SK-N-SH (cell line): ENCODE data around the gene PTCH2. TPM values are rescaled to one million over a fixed set of nuclear protein-coding genes. Genes with fewer than 3 reads are reported as not detected.

ENCODE experiments used
- CTCF ChIA-PET: fragments of 300-600, 350-600 bp; formaldehyde crosslinking; extraction: SDS; loops from one replicate; lab custom pipeline; 2021; lab: Yijun Ruan, JAX
- POLR2A ChIA-PET: fragments of 350-600 bp; sonication (Branson Sonifier 250); formaldehyde crosslinking; extraction: SDS; loops from one replicate; lab custom pipeline; 2020; ENCODE audit warnings: antibody characterized with exemption, inconsistent platforms; lab: Yijun Ruan, JAX
- DNase-seq: peaks from one replicate; pipeline ENCODE4 v3.0.0; 2012
- H2AFZ ChIP-seq: fragments of 200-600 bp; sonication (generic); 2 replicates; pipeline ENCODE4 v1.8.1; 2016; ENCODE audit warnings: antibody characterized with exemption, mild to moderate bottlenecking, low read depth
- H3F3A ChIP-seq: fragments of 200-600 bp; sonication (generic); replicated peaks from 2 replicates; pipeline ENCODE3; 2016; ENCODE audit warnings: antibody characterized with exemption, mild to moderate bottlenecking; ENCODE audit not compliant: insufficient read depth
- H3K27ac ChIP-seq, 2 experiments: fragments of 200-500 bp in 1 of 2; fragments of 200-600 bp in 1 of 2; sonication (Bioruptor generic) in 1 of 2; sonication (generic), shearing (Covaris generic) in 1 of 2; 2 replicates each; pipeline versions ENCODE4 v1.5.1 to v1.6.1; 2014 to 2016; ENCODE audit warnings: low read depth in 2 of 2, inconsistent platforms in 1 of 2, low read length in 1 of 2, mild to moderate bottlenecking in 1 of 2, mixed read lengths in 1 of 2
- H3K27me3 ChIP-seq: fragments of 200-600 bp; sonication (generic), shearing (Covaris generic); 2 replicates; pipeline ENCODE4 v1.6.1; 2016; ENCODE audit warnings: mixed run types; ENCODE audit not compliant: insufficient read depth
- H3K36me3 ChIP-seq, 2 experiments: fragments of 200-500 bp in 1 of 2; fragments of 200-600 bp in 1 of 2; sonication (Bioruptor generic) in 1 of 2; sonication (generic) in 1 of 2; replicated peaks in 1 of 2; 2 replicates each; pipeline versions ENCODE3 to v1.5.1; 2014 to 2016; ENCODE audit warnings: low read length in 1 of 2, mild to moderate bottlenecking in 1 of 2; ENCODE audit not compliant: insufficient read depth in 2 of 2, control insufficient read depth in 1 of 2
- H3K4me1 ChIP-seq, 2 experiments: fragments of 200-500 bp in 1 of 2; fragments of 200-600 bp in 1 of 2; sonication (Bioruptor generic) in 1 of 2; sonication (generic), shearing (Covaris generic) in 1 of 2; 2 replicates each; pipeline versions ENCODE4 v1.5.1 to v1.6.1; 2014 to 2016; ENCODE audit warnings: low read depth in 1 of 2, low read length in 1 of 2, mixed run types in 1 of 2; ENCODE audit not compliant: insufficient read depth in 2 of 2, control insufficient read depth in 1 of 2
- H3K4me2 ChIP-seq: fragments of 200-600 bp; sonication (generic), shearing (Covaris generic); 2 replicates; pipeline ENCODE4 v1.6.1; 2017; ENCODE audit warnings: mixed run types
- H3K4me3 ChIP-seq, 2 experiments: fragments of 200-500 bp in 1 of 2; fragments of 200-600 bp in 1 of 2; sonication (Bioruptor generic) in 1 of 2; sonication (generic), shearing (Covaris generic) in 1 of 2; 2 replicates each; pipeline versions ENCODE4 v1.5.1 to v1.8.1; 2014 to 2016; ENCODE audit warnings: low read depth in 2 of 2, inconsistent platforms in 1 of 2, low read length in 1 of 2, mild to moderate bottlenecking in 1 of 2, mixed read lengths in 1 of 2, moderate library complexity in 1 of 2
- H3K79me2 ChIP-seq: fragments of 200-600 bp; sonication (generic); 2 replicates; pipeline ENCODE4 v1.8.1; 2017; ENCODE audit warnings: mild to moderate bottlenecking; ENCODE audit not compliant: insufficient read depth
- H3K9ac ChIP-seq: fragments of 200-600 bp; sonication (generic); 2 replicates; pipeline ENCODE4 v1.6.1; 2017; ENCODE audit warnings: mixed run types
- H3K9me2 ChIP-seq: fragments of 200-600 bp; sonication (generic); 2 replicates; pipeline ENCODE4 v1.6.1; 2017; ENCODE audit warnings: mixed run types
- H3K9me3 ChIP-seq: fragments of 200-600 bp; sonication (generic); 2 replicates; pipeline ENCODE4 v1.6.1; 2017; ENCODE audit warnings: mixed run types, mild to moderate bottlenecking, moderate library complexity
- H4K20me1 ChIP-seq: fragments of 200-600 bp; sonication (generic); 2 replicates; pipeline ENCODE4 v1.6.1; 2017; ENCODE audit warnings: mild to moderate bottlenecking, mixed run types; ENCODE audit not compliant: insufficient read depth
- ELF1 ChIP-seq: IDR thresholded peaks from 2 replicates; pipeline ENCODE4 v1.4.0; 2012
- EP300 ChIP-seq, 2 experiments: IDR thresholded peaks; 2 replicates each; pipeline versions ENCODE4 v1.4.0 to v1.6.1; 2012; ENCODE audit warnings: borderline replicate concordance in 1 of 2, low read depth in 1 of 2, low read length in 1 of 2
- EZH2phosphoT487 ChIP-seq: fragments of 200-600 bp; sonication (generic); IDR thresholded peaks from 2 replicates; pipeline ENCODE4 v1.6.1; 2017; ENCODE audit warnings: low read depth, mixed run types, mild to moderate bottlenecking, antibody characterized with exemption, moderate library complexity, borderline replicate concordance
- MXI1 ChIP-seq: IDR thresholded peaks from 2 replicates; pipeline ENCODE4 v1.6.1; 2012; ENCODE audit warnings: mild to moderate bottlenecking, low read depth, low read length, improper control_type of control experiment
- NFIC ChIP-seq: IDR thresholded peaks from 2 replicates; pipeline ENCODE4 v1.4.0; 2012; ENCODE audit warnings: borderline replicate concordance
- POLR2AphosphoS5 ChIP-seq: IDR thresholded peaks from 2 replicates; pipeline ENCODE4 v1.6.1; 2012; ENCODE audit warnings: low read depth, low read length
- RAD21 ChIP-seq: IDR thresholded peaks from 2 replicates; pipeline ENCODE4 v1.6.1; 2012; ENCODE audit warnings: mild to moderate bottlenecking, low read length
- RCOR1 ChIP-seq: fragments of 150-350 bp; IDR thresholded peaks from 2 replicates; pipeline ENCODE4 v1.6.1; 2017; ENCODE audit warnings: antibody characterized with exemption, low read length
- REST ChIP-seq: IDR thresholded peaks from 2 replicates; pipeline ENCODE4 v1.6.1; 2012; ENCODE audit warnings: mild to moderate bottlenecking, low read depth, low read length, moderate library complexity
- SIN3A ChIP-seq: IDR thresholded peaks from 2 replicates; pipeline ENCODE4 v1.6.1; 2012; ENCODE audit warnings: low read depth, mild to moderate bottlenecking, low read length, moderate library complexity, borderline replicate concordance
- TCF12 ChIP-seq: IDR thresholded peaks from 2 replicates; pipeline ENCODE4 v1.4.0; 2012
- TEAD4 ChIP-seq: IDR thresholded peaks from 2 replicates; pipeline ENCODE4 v1.4.0; 2012; ENCODE audit warnings: mild to moderate bottlenecking, borderline replicate concordance; ENCODE audit not compliant: insufficient read depth
- USF1 ChIP-seq: IDR thresholded peaks from 2 replicates; pipeline ENCODE4 v1.4.0; 2012; ENCODE audit warnings: low read depth, borderline replicate concordance
- USF2 ChIP-seq: fragments of 150-350 bp; IDR thresholded peaks from 2 replicates; pipeline ENCODE4 v1.6.1; 2017; ENCODE audit warnings: antibody characterized with exemption, low read length, low read depth, borderline replicate concordance
- ZBTB33 ChIP-seq: IDR thresholded peaks from 2 replicates; pipeline ENCODE4 v1.4.0; 2012; ENCODE audit warnings: low read depth, borderline replicate concordance
- WGBS: methylation state at CpG from one replicate; pipeline ENCODE4 v1.1.6; 2017; ENCODE audit warnings: low lambda C conversion rate; 5-methylcytosine and 5-hydroxymethylcytosine counted together
- polyA plus RNA-seq, 3 experiments: library from polyadenylated mRNA; depleted of rRNA; stranded (reverse); fragments of >200 nt; gene quantifications; 2 replicates each; pipeline ENCODE4 v1.2.3, GENCODE V29; 2012

The PTCH2 gene
- polyA plus RNA-seq, 1 of the 3 experiments (the other 2 are of a cell fraction): 1.2 TPM

- WGBS: 94% methylated on average over 8 of the region's 21 CpGs
- H3K27me3 ChIP-seq: no peaks in the 10 kb centered on the region
- no peak overlapping the region for H3K4me2 ChIP-seq
- H3K9ac ChIP-seq: no peak overlapping the region
- H3K4me1 ChIP-seq: no peaks in the 10 kb centered on the region; a peak in 1 of 4 replicates
- DNase-seq: no peak
- no peak for TF ChIP-seq ZBTB33
- TF ChIP-seq POLR2AphosphoS5: no peak
- no peak for TF ChIP-seq MXI1
- TF ChIP-seq NFIC: no peak
- TF ChIP-seq, all 33 proteins: peak for 0
- POLR2A ChIA-PET: interaction anchor here (0.9 to 1.4 kb wide), 2 partner anchors 15 to 53 kb away, joined by 3 to 4 read pairs; partner anchors contain the start of genes PTCH2 and RPS8
- Histone ChIP-seq H3K9me2 (no peaks in the 10 kb centered on the region), H3F3A (no peaks in the 10 kb centered on the region), H3K9me3 (no peaks in the 10 kb centered on the region), H3K79me2 (no peaks in the 10 kb centered on the region), H3K36me3 (no peaks in the 10 kb centered on the region), H2AFZ (no peak overlapping the region), H4K20me1 (no peaks in the 10 kb centered on the region), H3K4me3 (no peak overlapping the region), H3K27ac (no peak overlapping the region)
- CTCF ChIA-PET: interaction anchor here (1.6 to 2.0 kb wide), 2 partner anchors 12 to 187 kb away, joined by 3 to 5 read pairs; no protein-coding TSS in a partner anchor
These were observed 14.9 kb downstream of the PTCH2 start for GRCh38 chr1:44828003-44828651.

GRCh38 chr1:44827197-44828002, 15.7 kb downstream of the PTCH2 start:
- POLR2A ChIA-PET: interaction anchor here (1.4 kb wide), 1 partner anchor 52 kb away, joined by 4 read pairs; the partner anchor contains the start of gene RPS8
- no peaks in the 10 kb centered on the region for H3F3A ChIP-seq
- 91% methylated on average over 20 of the region's 28 CpGs for WGBS
- H3K79me2 ChIP-seq: no peaks in the 10 kb centered on the region
- no peak overlapping the region for H3K27ac ChIP-seq
- no peaks in the 10 kb centered on the region for H3K9me2 ChIP-seq
- no peaks in the 10 kb centered on the region for H3K4me1 ChIP-seq
- no peak overlapping the region for H3K9ac ChIP-seq
- no peaks in the 10 kb centered on the region for H3K36me3 ChIP-seq
- no peak for TF ChIP-seq EZH2phosphoT487
- no peak for TF ChIP-seq REST
- TF ChIP-seq ELF1: no peak
- TF ChIP-seq RAD21: no peak
- no peak for TF ChIP-seq TEAD4
- no peak for TF ChIP-seq TCF12
- TF ChIP-seq USF2: no peak
- TF ChIP-seq SIN3A: no peak
- no peak for TF ChIP-seq USF1
- TF ChIP-seq RCOR1: no peak
- TF ChIP-seq EP300 (IDR thresholded peaks at IDR 0.05; ENCODE audit: borderline replicate concordance in 1 of 2, low read depth in 1 of 2, low read length in 1 of 2): no peak
- no peak for TF ChIP-seq NFIC
- TF ChIP-seq, all 33 proteins: peak for 0
- Histone ChIP-seq H2AFZ (no peak overlapping the region), H3K4me3 (no peak overlapping the region), H3K4me2 (no peak overlapping the region), H4K20me1 (no peaks in the 10 kb centered on the region), H3K27me3 (no peaks in the 10 kb centered on the region), H3K9me3 (no peaks in the 10 kb centered on the region)
- DNase-seq: peak; percentile 33
- CTCF ChIA-PET: interaction anchor here (0.9 to 2.0 kb wide), 2 partner anchors 8 to 187 kb away, joined by 3 to 5 read pairs; no protein-coding TSS in a partner anchor
